Activated naive CD8-positive, alpha-beta T cell treated with anti-CD3 and anti-CD28 coated beads, Interleukin-2, amount 50 U/mL, for 16 hours (primary cell): Measurements from ENCODE around the gene FBXO17.
A peak's percentile ranks its signal among the peaks of the same experiment; 100 is the strongest.

Experiments used
- DNase-seq: peaks from one replicate; pipeline ENCODE4 v3.0.0-alpha.2; 2020; ENCODE audit warnings: low read depth, low spot score

Gene FBXO17

GRCh38 chr19:38917516-38917915 lies 58.0 kb downstream of the FBXO17 start:
- no peak for DNase-seq

GRCh38 chr19:38915329-38916321 lies 59.9 kb downstream of the FBXO17 start:
- DNase-seq, result no peak

- DNase-seq, result no peak
These were observed 61.6 kb downstream of the FBXO17 start for GRCh38 chr19:38913958-38914357.

DNA sequence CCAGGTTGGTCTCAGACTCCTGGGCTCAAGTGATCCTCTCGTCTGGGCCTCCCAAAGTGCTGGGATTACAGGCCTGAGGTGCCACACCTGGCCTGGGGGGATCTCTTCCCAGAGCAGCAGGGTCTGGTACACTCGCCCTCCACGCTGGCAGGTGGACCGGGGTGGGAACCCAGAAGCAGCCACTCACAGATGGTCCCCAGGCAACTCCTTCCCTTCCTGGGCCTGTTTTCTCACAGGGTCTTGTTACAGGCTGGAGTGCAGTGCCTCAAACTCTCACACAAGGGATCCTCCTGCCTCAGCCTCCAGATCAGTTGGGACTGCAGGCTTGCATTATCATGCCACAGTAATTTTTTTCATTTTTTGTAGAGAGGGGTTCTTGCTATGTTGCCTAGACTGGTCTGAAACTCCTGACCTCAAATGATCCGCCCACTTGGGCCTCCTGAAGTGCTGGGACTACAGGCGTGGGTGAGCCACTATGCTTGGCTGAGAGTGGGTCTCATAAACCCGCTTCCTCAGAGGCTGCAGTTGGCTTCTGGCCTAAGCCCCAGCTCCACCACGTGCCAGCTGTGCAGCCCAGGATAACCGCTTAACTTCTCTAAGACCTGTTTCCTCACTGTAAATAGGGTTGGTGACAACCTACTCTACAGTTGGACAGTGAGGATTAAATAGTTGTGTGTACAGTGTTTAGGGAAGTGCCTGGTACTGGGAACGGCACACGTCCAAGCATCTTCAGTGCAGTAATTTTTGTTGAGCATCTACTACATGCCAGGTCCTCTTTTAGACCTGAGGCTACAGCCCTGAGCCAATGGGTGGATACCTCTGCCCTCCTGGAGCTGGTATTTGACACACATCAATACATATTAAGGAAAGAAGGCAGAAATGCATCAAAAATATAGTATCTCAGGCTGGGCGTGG lies 62.7 kb downstream of the FBXO17 start:
- no peak for DNase-seq

- no peak for DNase-seq
These were observed 64.0 kb downstream of the FBXO17 start for GRCh38 chr19:38911388-38912001.

- no peak for DNase-seq
These were observed 65.1 kb downstream of the FBXO17 start for GRCh38 chr19:38910488-38910887.

DNA sequence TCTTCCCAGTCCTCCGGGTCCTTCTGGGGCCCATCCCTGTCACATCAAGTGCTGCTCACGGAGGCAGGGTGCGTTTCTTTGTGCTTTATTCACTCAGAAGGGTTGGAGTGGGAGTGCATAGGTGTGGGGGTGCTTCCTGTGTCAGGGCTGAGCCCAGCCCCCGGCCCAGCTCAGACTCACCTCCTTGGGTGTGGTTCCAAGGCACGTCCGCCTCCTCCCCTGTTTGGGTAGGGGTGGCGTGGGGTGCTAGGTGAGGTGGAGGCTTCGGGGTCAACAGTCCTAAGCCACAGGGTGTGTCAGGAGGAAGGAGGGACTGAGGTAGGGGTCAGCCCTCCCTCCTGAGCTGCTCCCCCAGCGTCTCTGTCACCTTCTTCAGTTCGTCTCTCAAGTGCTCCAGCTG lies 66.6 kb downstream of the FBXO17 start:
- DNase-seq, result no peak

DNA sequence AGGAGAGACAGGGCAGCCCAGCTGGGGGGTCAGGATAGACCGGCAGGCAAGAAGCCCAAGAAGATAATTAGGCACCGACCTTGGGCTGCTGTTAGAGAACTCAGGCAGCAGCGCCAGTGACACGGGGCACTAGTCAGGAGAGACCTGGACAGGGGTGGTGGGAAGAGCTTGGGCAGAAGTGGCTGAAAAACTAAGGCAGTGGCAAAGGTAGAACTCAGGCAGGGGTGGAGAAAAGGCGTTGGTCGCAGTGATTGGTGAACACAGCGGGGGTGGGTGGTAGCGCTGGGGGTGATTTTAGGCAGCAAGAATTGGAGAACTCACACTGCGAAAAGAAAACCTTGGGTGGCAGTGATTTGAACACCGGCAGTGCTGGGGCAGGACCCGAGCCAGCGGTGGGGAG lies 67.9 kb downstream of the FBXO17 start:
- DNase-seq, result no peak

DNA sequence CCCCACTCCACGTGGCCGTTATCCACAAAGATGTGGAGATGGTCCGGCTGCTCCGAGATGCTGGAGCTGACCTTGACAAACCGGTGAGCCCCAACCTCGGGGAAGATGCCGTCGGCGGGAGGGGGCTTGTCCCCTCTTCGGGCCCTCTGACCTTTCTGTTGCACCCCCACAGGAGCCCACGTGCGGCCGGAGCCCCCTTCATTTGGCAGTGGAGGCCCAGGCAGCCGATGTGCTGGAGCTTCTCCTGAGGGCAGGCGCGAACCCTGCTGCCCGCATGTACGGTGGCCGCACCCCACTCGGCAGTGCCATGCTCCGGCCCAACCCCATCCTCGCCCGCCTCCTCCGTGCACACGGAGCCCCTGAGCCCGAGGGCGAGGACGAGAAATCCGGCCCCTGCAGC lies 68.3 kb downstream of the FBXO17 start:
- DNase-seq, result no peak

DNA sequence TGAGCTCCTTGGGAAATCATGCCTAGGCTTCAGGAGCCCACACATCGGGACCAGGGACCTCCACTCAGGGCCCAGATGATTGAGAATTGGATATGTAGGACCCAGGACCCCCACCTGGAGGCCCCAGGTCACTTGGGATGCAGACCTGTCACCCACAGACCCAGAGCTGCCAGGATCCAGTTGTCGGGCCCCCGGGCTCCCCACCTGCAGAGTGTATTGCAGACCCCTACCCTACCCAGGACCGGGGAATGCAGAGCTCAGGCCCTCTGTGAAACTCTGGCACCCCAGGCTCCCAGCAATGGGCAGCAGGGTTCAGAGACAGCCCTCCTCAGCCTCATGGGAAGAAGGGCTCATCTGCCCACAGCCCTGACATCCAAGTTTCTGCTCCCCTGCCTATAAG lies 69.9 kb downstream of the FBXO17 start:
- no peak for DNase-seq

DNA sequence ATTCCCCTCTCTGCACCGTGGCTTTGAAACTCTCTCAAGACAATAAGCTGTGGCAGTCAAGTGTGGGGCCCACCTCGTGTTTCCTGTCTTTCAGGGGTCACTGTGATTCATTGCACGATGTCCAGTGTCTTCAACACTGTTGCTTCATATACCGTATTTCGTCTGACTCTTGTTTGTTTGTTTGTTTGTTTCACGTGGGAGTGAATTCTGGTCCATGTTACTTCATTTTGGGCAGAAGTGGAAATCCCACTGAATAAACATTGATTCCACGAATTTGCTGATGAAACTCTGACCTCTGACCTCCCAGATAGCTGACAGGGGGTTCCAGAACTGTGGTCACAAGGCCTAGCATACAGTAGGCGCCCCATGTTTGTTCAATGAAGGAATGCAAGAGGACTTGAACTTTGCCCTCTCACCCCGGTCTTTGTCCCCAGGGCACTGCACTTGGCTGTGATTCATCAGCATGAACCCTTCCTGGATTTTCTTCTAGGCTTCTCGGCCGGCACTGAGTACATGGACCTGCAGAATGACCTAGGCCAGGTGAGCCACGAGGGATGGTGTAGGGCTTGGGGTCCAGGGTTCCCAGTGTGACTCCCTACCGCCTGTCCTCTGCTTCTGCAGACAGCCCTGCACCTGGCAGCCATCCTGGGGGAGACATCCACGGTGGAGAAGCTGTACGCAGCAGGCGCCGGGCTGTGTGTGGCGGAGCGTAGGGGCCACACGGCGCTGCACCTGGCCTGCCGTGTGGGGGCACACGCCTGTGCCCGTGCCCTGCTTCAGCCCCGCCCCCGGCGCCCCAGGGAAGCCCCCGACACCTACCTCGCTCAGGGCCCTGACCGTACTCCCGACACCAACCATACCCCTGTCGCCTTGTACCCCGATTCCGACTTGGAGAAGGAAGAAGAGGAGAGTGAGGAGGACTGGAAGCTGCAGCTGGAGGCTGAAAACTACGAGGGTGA lies 70.7 kb downstream of the FBXO17 start:
- DNase-seq, result no peak

- no peak for DNase-seq
These were observed 73.9 kb downstream of the FBXO17 start for GRCh38 chr19:38901683-38902082.

GRCh38 chr19:38900743-38901190 lies 74.8 kb downstream of the FBXO17 start:
- no peak for DNase-seq

DNA sequence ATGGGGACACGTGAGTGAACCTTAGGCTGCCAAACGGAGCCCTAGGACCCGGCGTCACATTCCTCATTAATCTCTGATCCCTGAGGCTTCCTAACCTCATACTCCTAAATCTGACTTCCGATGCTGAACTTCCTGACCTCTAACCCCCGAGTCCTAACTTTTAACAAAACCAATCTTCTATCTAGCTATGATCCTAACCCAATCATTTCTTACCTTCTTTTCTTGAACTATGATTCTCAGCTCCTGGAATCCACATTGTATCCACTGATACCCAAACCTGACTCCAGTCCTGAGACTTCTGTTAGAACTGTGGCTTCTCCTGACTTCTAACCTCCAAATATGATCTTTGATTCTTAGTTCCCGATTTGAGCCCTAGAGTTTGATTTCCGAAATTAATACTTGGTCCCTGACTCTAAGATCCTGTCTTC lies 75.3 kb downstream of the FBXO17 start:
- DNase-seq, result no peak

DNA sequence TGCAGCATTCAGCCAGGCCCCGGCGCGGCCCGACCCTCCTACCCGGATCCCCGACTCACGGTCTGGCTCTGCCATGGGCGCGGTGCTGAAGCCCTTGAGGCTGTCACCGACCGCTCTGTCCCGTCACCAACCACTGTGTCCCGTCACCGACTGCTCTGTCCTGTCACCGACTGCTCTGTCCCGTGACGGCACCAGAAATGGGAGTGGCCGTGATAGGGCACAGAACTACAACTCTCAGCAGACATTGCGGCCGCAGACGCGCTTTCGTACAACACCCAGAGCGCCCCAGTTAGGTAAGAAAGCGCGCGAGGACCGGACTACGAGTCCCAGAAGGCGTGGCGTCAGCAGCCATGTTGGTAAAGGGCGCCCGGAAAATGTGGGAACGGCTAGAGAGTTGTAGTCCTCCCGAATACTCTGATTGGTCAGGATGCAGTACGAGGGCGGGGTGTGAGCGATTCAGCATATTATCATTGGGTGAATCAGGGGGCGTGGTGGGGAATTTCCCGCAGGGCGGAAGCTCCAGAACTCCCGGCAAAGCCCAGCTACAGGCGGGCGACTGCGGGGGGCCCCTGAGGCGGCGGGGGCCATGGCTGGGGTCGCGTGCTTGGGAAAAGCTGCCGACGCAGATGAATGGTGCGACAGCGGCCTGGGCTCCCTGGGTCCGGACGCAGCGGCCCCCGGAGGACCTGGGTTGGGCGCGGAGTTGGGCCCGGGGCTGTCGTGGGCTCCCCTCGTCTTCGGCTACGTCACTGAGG lies 75.9 kb downstream of the FBXO17 start, which contains the start of the genes NFKBIB and SIRT2:
NFKBIB (plus strand) TSS at position 523 of the 755 bp plus-strand sequence; CDS start at position 587, 64 bp downstream.
SIRT2 (minus strand) TSS at position 172 of the 755 bp plus-strand sequence; CDS start at position 75, 97 bp downstream.
- DNase-seq, result peak; percentile 98

DNA sequence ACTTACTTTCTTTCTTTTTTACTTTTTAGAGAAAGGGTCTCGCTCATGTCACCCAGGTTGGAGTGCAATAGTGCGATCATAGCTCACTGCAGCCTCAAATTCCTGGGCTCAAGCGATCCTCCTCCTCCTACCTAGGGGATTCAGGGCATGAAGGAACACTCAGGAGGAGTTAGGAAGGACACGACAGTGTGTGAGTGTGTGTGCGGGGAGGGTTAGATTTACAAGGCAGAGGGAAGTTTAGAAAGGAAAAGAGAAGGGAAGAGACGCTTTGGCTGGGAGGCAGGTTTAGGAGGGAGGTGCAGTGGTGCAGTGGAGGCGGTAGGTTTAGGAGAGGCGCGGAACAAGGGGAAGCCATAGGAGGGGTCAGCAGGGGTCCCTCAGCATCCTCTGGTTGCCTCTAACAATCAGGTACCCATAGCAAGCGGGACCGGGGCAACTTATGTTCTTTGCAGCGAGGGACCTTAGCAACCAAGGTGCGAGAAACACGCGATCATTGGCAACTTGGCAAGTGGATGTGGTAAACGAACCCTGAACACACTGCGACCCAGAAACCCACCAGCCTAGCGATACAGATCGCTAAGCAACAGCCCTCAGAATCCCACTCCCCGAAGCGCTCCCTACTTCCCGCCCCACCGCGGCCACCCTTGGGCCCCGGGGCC lies 76.6 kb downstream of the FBXO17 start:
- DNase-seq, result no peak

DNA sequence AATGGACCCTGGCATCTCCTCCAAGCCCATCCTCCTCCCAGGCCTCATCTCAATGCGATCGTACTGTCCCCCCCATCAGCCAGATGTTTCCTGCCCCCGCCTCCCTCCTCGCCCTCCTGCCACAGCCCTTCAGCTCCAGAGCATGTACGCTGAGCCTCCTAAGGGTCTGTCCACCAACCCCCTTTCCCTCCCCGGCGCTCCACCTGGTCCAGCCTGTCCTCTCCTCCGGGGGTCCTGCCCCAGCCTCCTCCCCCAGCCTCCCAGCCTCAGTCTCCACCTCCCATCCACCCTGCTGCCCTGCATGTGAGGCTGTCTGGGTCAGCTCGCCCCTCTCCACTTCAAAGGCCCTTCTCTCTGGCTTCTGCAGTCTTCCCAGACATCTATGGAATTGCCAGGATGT lies 80.6 kb downstream of the FBXO17 start:
- no peak for DNase-seq

GRCh38 chr19:38893341-38893771 lies 82.2 kb downstream of the FBXO17 start:
- DNase-seq, result no peak

DNA sequence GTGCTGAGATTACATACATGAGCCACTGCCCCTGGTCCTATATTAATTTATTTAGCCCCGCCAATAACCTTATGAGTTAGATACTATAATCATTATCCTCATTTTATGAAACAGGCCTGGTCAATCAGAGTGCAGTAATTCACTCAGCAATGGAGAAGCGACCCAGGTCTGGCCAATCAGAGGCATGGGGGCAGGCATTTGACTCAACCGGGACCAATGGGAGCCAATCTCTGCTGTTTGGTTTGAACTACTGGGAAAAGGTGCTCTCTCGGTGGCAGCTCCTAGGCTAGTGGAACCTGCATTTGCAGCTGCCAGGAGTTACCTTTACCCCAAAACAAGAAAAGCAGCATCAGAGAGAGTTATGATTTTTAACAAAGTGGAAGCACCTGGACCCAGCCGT lies 82.7 kb downstream of the FBXO17 start:
- DNase-seq, result no peak
